Neural crest cell (in vitro differentiated cells): ENCODE measurements around the gene RAB8B. TPM values are rescaled to one million over a fixed set of nuclear protein-coding genes. Genes with fewer than 3 reads are reported as not detected.
A peak's percentile ranks its signal among the peaks of the same experiment; 100 is the strongest.

Experiments used
- DNase-seq: peaks from one replicate; pipeline ENCODE4 v3.0.0; 2021; ENCODE audit warnings: low read depth, mixed read lengths, low spot score
- H3K27ac Mint-ChIP-seq: one replicate; pipeline ENCODE4 v1.8.0; 2021; ENCODE audit warnings: mild to moderate bottlenecking, mixed read lengths; ENCODE audit not compliant: unreplicated experiment
- H3K27me3 Mint-ChIP-seq: 2 replicates; pipeline ENCODE4 v1.8.0; 2021; ENCODE audit warnings: low read depth, mild to moderate bottlenecking, mixed read lengths
- H3K36me3 Mint-ChIP-seq: 2 replicates; pipeline ENCODE4 v1.8.0; 2021; ENCODE audit warnings: low read depth, mild to moderate bottlenecking, mixed read lengths
- H3K4me1 Mint-ChIP-seq: 2 replicates; pipeline ENCODE4 v1.8.0; 2021; ENCODE audit warnings: mixed read lengths
- H3K4me3 Mint-ChIP-seq: one replicate; pipeline ENCODE4 v1.8.0; 2021; ENCODE audit warnings: mild to moderate bottlenecking, mixed read lengths
- H3K9me3 Mint-ChIP-seq: 2 replicates; pipeline ENCODE4 v1.8.0; 2021; ENCODE audit warnings: mixed read lengths
- total RNA-seq: library from RNA; stranded (reverse); gene quantifications from 2 replicates; pipeline ENCODE4 v1.2.1, GENCODE V29; 2021
- TF ChIP-seq, protein P1 (sequence below): fragments of 200-600 bp; sonication (generic); conservative IDR thresholded peaks from 2 replicates; pipeline ENCODE4 v1.5.0; 2021; ENCODE audit warnings: antibody characterized with exemption, mild to moderate bottlenecking

Gene RAB8B
- total RNA-seq, 1 donor from 2014 or later = 51.0 TPM

GRCh38 chr15:63277893-63278456 is 88.6 kb downstream of the RAB8B start:
- no peak overlapping the region for H3K27ac Mint-ChIP-seq
- H3K4me1 Mint-ChIP-seq = peaks cover 32% of the 10 kb centered on the region
- DNase-seq = no peak
- TF ChIP-seq, protein P1, sequence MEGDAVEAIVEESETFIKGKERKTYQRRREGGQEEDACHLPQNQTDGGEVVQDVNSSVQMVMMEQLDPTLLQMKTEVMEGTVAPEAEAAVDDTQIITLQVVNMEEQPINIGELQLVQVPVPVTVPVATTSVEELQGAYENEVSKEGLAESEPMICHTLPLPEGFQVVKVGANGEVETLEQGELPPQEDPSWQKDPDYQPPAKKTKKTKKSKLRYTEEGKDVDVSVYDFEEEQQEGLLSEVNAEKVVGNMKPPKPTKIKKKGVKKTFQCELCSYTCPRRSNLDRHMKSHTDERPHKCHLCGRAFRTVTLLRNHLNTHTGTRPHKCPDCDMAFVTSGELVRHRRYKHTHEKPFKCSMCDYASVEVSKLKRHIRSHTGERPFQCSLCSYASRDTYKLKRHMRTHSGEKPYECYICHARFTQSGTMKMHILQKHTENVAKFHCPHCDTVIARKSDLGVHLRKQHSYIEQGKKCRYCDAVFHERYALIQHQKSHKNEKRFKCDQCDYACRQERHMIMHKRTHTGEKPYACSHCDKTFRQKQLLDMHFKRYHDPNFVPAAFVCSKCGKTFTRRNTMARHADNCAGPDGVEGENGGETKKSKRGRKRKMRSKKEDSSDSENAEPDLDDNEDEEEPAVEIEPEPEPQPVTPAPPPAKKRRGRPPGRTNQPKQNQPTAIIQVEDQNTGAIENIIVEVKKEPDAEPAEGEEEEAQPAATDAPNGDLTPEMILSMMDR = no peak
- peaks cover 4% of the 10 kb centered on the region for H3K9me3 Mint-ChIP-seq
- H3K27me3 Mint-ChIP-seq = no peaks in the 10 kb centered on the region
- H3K4me3 Mint-ChIP-seq = peak overlapping the region; percentile 83
- peaks cover 5% of the 10 kb centered on the region for H3K36me3 Mint-ChIP-seq

- H3K4me3 Mint-ChIP-seq = no peak overlapping the region
- peaks cover 4% of the 10 kb centered on the region for H3K4me1 Mint-ChIP-seq
- no peak overlapping the region for H3K27ac Mint-ChIP-seq
- H3K9me3 Mint-ChIP-seq = no peaks in the 10 kb centered on the region
- no peaks in the 10 kb centered on the region for H3K36me3 Mint-ChIP-seq
- H3K27me3 Mint-ChIP-seq = no peaks in the 10 kb centered on the region
- DNase-seq = no peak
- TF ChIP-seq, protein P1 = no peak
These were observed 93.7 kb downstream of the RAB8B start for GRCh38 chr15:63283126-63283525.

DNA sequence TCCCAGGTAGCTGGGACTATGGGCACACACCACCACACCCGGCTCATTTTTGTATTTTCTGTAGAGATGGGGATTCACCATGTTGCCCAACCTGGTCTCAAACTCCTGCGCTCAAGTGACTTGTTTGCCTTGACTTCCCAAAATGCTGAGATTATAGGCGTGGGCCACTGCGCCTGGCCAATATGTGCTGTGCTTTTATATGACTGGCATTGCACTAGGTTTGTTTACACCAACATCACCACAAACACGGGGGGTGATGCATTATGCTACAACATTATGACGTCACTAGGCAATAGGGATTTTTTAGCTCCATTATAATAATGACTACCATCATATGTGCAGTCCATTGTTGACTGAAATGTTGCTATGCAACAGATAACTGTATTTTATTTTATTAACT is 94.9 kb downstream of the RAB8B start:
- Mint-ChIP-seq H3K36me3 (no peaks in the 10 kb centered on the region), H3K4me1 (no peaks in the 10 kb centered on the region), H3K4me3 (no peak overlapping the region), H3K9me3 (no peaks in the 10 kb centered on the region), H3K27me3 (no peaks in the 10 kb centered on the region), H3K27ac (no peak overlapping the region)
- no peak for DNase-seq
- TF ChIP-seq, protein P1 = no peak

DNA sequence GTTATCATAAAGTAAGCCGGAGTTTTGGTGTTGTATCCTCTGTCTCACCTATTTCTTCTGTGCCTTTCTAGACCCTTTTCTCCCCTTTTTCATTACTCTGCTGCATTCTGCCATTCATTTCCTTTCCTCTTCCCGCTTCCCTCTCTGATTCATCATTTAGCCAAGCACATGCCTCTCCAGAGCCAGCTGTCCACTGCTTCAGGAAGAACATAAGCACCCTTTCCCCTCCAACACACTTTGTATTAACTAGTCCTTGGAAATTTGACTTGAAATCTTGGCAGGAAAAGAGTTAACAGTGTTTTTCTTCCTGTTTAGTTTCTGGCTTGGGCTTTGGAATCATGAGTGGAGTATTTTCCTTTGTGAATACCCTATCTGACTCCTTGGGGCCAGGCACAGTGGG is 97.7 kb downstream of the RAB8B start:
- Mint-ChIP-seq H3K4me1 (peaks cover 13% of the 10 kb centered on the region), H3K9me3 (no peaks in the 10 kb centered on the region), H3K36me3 (no peaks in the 10 kb centered on the region), H3K27me3 (no peaks in the 10 kb centered on the region), H3K4me3 (no peak overlapping the region), H3K27ac (no peak overlapping the region)
- TF ChIP-seq, protein P1 = no peak
- DNase-seq = no peak

GRCh38 chr15:63288342-63288741 is 98.9 kb downstream of the RAB8B start:
- H3K9me3 Mint-ChIP-seq = no peaks in the 10 kb centered on the region
- DNase-seq = no peak
- peaks cover 13% of the 10 kb centered on the region for H3K4me1 Mint-ChIP-seq
- H3K27ac Mint-ChIP-seq = no peak overlapping the region
- H3K27me3 Mint-ChIP-seq = no peaks in the 10 kb centered on the region
- H3K36me3 Mint-ChIP-seq = no peaks in the 10 kb centered on the region
- H3K4me3 Mint-ChIP-seq = no peak overlapping the region
- TF ChIP-seq, protein P1 = no peak
